HG02973 (cell line): ENCODE data around the gene CEACAM18.
"Not testable (repeated sequence)": the region's sequence is repeated elsewhere in the genome, so short reads cannot be mapped to it uniquely, and the experiment has no call there.

Source experiments
- ATAC-seq: cut with Tn5 transposase; IDR thresholded peaks from one replicate; pipeline ENCODE4 v1.9.1; 2021; ENCODE audit warnings: moderate library complexity; ENCODE audit not compliant: unreplicated experiment

Gene CEACAM18

GRCh38 chr19:51478381-51479234 is at the start of gene CEACAM18:
Gene CEACAM18 (plus strand): TSS chr19:51478539.
- no peak for ATAC-seq

DNA sequence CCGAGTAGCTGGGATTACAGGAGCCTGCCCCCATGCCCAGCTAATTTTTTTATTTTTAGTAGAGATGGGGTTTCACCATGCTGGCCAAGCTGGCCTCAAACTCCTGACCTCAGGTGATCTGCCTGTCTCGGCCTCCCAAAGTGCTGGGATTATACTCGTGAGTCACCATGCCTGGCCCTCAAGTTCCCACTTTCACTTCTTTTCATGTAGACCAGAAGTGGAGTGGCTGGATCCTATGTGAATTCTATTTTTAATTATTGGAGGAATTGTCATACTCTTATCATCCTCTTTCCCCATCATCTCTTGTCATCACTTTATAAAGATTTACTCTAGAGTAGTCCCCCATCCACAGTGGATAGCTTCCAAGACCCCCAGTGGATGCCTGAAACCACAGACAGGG is 48.1 kb upstream of the CEACAM18 start:
- ATAC-seq: no peak

GRCh38 chr19:51431124-51431523 is 47.2 kb upstream of the CEACAM18 start:
- ATAC-seq: no peak

GRCh38 chr19:51433043-51433442 is 45.3 kb upstream of the CEACAM18 start:
- no peak for ATAC-seq

DNA sequence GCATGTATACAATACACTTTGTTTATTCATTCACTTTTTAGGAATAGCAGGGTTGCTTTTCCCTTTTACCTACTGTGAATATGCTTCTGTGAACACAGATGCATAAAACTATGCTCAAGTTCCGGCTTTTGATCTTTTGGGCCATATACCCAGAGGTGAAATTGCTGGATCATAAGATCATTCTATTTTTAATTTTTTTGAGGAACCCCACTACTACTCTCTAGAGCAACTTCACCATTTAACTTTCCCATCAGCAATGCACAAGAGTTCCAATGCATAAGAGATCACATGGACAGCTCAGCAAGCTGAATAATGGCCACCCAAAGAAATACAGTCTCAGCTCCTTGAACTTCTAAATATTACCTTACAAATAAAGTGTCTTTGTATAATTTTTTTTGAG is 43.9 kb upstream of the CEACAM18 start:
- no peak for ATAC-seq

GRCh38 chr19:51439021-51439465 is 39.3 kb upstream of the CEACAM18 start:
- no peak for ATAC-seq

DNA sequence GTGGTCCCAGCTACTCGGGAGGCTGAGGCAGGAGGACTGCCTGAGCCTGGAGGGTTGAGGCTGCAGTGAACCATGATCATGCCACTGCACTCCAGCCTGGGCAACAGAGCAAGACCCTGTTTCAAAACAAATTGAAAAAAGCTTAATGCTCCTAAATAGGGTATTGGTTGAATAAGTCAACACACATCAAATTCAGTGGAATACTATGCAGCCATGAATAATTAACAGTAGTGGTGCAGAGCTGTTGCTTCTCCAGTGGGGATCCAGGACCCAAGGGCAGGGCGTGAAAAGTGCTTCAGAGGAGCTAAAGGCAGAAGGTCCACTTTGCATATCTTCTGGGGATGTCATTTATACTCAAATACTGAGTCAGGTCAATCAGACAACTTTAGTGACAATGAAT is 38.3 kb upstream of the CEACAM18 start:
- ATAC-seq: no peak

- ATAC-seq: no peak
Observed at GRCh38 chr19:51440846-51441409, 37.4 kb upstream of the CEACAM18 start.

DNA sequence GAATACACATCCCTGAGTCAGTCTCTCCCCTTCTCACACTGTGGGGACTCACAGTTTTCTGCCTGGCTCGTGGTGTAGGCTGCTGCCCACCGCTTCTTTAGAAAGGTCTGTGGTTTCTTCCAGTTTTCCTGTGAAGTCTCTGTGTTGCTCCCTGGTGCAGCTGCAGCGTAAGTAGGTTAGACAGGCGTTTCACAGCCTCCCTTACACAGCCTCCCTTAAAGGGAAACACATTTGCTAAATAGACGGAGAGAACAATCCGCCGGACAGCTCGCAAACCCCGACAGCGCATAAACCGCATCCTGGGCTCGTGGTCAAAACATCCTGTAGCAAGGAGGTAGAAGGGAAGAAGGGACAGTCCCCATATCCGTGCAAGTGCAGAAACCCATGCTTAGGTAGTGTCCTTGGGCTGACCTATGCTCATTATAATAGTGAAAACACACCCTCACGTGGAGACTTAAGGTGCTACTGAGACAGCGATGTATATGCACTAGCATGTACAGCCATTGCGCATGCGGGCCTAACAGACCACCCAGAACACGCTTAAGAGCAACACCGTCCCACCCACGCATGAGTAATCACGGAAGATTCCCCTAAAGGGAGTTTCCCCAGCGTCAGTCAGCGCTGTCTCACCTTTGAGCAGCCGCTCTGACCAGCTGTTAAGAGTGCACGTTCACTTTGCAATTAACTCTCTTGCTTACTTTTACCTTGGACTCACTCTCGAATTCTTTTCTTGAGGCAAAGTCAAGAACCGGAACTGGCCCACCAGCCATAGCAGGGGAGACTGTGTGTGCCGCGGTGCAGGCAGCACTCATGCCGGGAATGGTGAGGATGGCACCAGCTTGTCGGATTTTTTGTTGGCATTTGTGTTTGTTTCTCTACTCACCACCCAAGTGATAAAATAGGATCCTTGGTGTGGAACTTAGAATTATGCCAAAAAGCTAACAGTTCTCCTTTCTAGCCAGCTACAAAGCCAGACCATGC is 36.6 kb upstream of the CEACAM18 start:
- ATAC-seq: peak; percentile 84

- ATAC-seq: not testable (repeated sequence)
Observed at GRCh38 chr19:51447510-51447909, 30.8 kb upstream of the CEACAM18 start.

- no peak for ATAC-seq
Observed at GRCh38 chr19:51448011-51448410, 30.3 kb upstream of the CEACAM18 start.

- no peak for ATAC-seq
Observed at GRCh38 chr19:51448411-51449016, 29.8 kb upstream of the CEACAM18 start.

GRCh38 chr19:51450730-51451307 is 27.5 kb upstream of the CEACAM18 start:
- ATAC-seq: no peak

GRCh38 chr19:51456541-51457290 is 21.6 kb upstream of the CEACAM18 start:
- ATAC-seq: no peak

DNA sequence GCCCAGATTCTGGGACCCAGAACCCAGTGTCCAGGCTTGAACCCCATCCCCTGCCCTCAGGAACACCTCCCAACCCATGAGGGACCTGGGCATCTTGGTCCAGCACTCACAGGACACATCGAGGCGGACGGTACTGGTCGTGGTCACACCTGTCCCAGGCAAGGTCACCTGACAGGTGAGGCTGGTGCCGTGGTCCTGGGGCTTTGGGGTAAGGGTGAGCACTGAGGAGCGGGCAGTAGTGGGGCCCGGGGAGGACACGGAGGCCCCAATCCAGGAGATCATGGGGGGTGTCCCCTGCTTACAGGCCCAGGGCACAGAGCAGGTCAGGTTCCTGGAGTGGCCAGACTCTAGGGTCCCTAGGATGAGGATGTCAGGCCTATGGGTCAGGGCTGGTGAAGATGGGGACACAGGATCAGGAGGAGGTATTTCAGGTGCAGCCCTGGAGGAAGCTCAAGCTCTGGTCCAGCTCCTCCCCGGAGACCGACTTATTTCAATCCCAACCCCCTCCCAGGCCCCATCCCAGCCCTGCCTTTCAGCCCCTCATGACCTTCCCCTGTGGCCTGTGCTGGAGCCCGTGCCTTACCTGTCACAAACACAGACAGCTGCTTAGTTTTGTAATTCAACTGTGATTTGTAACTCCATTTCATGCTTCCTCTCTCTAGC is 20.9 kb upstream of the CEACAM18 start:
- no peak for ATAC-seq

DNA sequence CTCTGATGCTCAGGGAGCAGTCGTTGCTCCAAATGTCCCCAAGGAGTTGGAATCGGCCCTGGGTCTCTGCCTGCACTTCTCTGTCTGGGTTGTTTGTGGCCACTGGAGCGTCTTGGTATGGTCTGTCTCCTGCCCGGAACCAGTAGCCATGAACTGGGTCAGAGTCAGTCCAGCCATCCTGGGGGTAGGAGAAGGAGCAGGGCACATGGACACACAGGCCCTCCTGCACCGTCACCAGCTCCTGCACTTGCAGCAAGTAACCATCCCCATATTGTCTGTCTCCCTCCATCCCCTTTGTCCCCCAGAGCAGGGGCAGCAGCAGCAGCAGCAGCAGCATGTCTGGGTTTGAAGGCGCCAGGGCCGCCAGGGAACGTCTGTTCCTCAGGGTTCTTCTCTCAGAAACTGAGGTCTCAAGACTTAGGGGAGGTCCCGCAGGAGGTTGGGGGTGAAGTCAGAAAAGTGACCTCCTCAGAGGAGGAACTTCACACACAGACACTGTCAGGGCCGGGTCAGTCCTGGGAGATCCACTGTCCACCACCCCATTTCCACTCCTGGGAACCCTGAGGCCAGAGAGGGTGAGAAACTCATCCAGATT is 20.2 kb upstream of the CEACAM18 start, which contains the start of gene SIGLEC8:
Gene SIGLEC8, minus strand, starts transcription at position 404 of the 595 bp plus-strand sequence. Its CDS starts 67 bp downstream, at position 337.
- ATAC-seq: no peak

DNA sequence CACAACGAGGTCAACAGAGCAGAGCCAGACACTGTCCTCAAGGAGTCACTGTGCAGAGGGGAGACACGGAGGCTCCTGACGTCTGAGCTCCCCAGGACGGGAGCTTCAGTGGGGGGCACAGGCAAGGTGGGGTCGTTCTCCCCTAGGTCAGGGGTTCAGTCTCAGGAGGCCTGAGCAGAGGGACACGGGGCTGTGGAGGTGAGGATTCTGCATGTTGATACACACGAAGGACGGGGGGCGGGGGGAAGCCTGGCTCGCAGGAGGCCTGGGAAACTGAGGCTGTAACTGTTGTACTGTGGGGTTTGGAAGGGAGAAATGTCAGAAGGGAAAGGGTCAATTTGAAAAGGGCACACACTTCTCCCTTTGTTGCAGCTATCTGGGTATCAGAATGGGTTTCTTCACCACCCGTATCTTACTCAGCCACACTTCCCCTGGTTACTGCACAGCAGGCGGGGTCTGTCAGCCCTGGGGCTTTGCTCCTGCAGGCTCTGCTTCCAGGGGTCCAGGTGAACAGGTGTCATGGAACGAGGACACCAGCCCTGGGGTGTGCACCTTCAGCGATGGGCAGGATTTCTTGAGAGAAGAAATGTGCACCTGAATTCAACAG is 19.3 kb upstream of the CEACAM18 start:
- no peak for ATAC-seq
